HG02642 (cell line): Measurements from ENCODE around the gene MBNL2.

Experiments
- ATAC-seq: cut with Tn5 transposase; IDR thresholded peaks from one replicate; pipeline ENCODE4 v1.9.1; 2021; ENCODE audit warnings: mild to moderate bottlenecking; ENCODE audit not compliant: unreplicated experiment, poor library complexity

The MBNL2 gene

GRCh38 chr13:97364031-97364430 lies 141.9 kb downstream of the MBNL2 start:
- ATAC-seq, result no peak

- ATAC-seq, result no peak
These were observed 142.7 kb downstream of the MBNL2 start for GRCh38 chr13:97364827-97365226.

DNA sequence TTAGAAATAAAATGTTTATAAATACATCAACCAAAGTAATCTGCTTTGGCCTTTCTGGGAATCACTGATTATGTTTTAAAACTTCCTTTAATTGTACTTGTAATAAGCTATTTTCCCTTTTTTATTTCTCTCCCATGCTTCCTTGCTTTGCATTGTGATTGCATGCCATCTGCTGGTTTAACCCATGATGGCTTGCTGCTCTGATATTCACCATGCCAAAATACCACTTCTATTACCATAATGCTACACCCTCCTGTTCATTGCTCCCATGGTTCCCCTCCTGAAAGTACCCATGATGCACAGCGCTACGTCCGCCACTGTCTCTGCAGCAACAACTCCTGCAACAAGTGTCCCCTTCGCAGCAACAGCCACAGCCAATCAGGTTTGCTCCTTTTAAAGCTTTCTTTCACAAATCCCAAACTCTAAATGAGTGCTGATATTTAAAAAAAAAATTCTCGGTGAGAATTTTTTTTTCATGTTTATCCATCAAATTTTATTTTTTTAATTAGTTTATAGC lies 144.1 kb downstream of the MBNL2 start:
- ATAC-seq, result no peak

- peak; percentile 45 for ATAC-seq
These were observed 145.1 kb downstream of the MBNL2 start for GRCh38 chr13:97367016-97367822.

DNA sequence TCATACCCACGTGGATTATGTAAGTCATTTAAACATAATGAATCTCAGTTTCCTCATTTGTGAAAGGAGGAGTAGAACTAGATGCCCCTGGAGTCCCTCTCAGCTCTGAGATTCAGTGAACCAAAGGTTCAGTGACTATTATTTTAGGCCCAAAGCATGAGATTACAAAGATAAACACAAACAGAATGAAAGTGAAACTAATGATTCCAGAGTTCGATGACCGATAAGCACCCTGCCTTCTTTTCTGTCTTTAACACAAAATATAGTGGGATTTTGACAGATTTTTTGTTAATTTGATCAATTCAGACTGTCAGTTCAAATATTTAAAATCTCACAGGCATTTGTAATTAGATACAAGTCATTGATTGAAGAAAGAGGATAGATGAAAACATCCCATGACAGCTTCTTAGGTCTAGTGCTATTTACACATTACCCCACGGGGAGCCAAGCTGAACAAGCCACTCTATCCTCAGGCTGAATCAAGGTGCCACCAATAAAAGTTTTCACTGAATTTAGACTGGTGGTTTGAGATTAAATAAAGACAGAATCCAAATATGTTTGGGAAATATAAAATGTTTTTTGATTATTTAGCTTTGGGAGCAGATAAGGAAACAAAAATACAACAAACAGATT lies 147.2 kb downstream of the MBNL2 start:
- peak; percentile 69 for ATAC-seq

- no peak for ATAC-seq
These were observed 149.5 kb downstream of the MBNL2 start for GRCh38 chr13:97371486-97372109.

DNA sequence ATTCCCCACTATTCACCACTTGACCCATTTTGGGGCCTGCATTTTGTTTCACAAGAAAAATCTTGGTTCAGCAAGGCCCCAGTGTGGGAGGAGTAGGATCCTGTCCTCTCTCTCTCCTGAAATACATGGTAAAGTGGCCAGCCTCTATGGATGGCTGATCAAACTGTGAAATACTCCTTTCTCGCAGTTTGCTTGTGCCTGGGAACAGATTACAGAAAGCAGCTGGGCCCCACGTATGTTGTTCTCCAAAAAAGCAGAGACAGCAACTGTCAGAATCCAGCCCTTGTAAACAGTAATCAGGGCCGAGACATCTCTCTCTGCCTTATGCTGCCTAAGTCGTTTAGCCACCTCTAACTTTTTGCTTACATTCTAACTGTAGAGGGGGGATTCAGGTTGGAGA lies 150.8 kb downstream of the MBNL2 start:
- ATAC-seq, result no peak

GRCh38 chr13:97373787-97374186 lies 151.7 kb downstream of the MBNL2 start:
- ATAC-seq, result no peak

- no peak for ATAC-seq
These were observed 154.8 kb downstream of the MBNL2 start for GRCh38 chr13:97376981-97377380.

GRCh38 chr13:97379386-97379785 lies 157.3 kb downstream of the MBNL2 start:
- ATAC-seq, result no peak

DNA sequence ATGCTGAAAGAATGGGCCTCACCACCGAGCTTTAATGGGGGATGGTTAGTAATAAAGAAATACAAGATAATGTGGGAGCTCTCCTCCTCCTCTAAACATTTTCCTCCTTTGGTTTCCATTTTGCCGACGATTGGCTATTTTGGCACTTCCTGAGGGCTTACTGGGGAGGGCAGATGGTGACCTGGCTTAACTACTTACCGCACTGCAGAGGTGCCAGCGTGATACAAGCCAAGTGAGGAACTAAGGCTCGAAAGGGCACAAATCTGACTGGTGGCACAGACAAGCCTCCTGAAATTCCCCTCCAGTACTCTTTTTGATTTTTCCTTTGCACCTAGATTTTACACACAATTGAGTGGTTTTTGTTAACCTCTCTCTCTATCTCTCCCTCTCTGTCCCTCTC lies 158.6 kb downstream of the MBNL2 start:
- ATAC-seq, result no peak

GRCh38 chr13:97381189-97381588 lies 159.1 kb downstream of the MBNL2 start:
- no peak for ATAC-seq

- no peak for ATAC-seq
These were observed 160.1 kb downstream of the MBNL2 start for GRCh38 chr13:97382276-97382675.

DNA sequence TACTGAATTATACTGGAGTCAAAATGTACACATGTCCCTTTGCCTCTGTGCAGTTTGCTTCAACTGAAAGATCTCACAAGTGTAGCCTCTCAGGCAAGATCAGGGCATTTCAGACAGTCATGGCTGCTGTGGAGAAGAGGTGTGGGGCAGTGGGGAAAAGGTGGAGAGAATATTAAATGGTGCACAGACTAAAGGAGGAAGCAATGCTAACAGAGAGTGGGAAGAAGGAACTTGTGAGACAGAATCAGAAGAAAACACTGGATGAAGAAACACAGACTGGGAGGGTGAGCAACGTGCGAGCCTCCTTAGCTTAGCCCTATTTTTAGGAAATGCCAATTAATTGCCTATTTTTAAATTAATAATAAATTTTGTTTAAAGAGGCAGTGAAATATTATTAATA lies 162.2 kb downstream of the MBNL2 start:
- no peak for ATAC-seq

DNA sequence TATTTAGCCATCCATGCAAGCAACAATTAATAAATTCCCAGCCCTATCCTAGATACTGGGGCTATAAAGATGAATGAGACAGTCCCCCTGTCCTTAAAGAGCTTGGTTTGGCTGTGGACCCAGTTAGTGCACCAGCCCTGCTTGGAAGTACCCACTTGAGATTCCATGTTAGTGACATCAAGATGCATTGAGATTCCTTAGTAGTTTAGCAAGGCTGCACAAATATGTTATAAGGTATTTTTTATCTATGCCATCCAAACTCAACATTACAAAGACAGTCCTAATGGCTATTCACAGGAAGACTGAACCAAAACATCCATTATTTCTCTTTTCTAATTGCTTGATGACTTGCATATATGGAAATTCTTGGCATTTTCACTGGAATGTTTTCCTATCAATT lies 163.0 kb downstream of the MBNL2 start:
- ATAC-seq, result no peak

- ATAC-seq, result no peak
These were observed 163.7 kb downstream of the MBNL2 start for GRCh38 chr13:97385854-97386253.

- no peak for ATAC-seq
These were observed 164.8 kb downstream of the MBNL2 start for GRCh38 chr13:97386801-97387484.

DNA sequence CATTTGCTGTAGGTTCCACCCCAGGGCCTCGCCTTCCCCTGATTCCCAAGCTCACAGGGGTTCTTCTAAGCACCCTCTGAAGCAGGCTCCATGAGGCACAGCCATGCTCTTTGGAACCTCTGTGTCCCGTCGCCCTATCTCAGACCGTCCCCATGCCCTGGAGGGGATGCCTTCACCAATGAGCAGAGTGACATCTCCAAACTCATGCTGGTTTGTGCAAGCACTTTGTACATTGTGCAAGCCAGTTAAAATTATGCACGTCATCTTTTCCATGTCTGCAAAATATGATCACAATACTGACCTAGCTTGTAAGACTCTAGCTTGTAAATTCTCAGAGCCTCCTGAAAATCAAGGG lies 165.3 kb downstream of the MBNL2 start:
- no peak for ATAC-seq

DNA sequence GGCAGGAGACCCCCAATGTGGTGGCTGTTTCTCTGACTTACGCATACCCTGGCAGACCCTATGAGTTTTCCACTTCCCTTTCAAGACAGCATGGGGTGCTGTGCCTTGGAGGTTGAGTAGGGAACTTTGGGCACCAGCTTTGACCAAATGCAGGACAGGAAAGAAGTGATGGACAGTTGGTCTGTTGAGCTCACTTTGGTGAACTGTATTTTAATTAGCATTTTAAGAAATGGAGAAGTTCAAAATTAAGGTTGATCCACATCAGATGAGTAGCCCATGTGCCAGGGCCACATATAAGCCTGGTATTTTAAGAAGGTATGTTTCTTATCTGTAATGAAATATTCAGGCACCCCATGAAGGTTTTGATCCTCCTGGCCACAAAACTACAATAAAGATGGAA lies 165.8 kb downstream of the MBNL2 start:
- no peak for ATAC-seq

DNA sequence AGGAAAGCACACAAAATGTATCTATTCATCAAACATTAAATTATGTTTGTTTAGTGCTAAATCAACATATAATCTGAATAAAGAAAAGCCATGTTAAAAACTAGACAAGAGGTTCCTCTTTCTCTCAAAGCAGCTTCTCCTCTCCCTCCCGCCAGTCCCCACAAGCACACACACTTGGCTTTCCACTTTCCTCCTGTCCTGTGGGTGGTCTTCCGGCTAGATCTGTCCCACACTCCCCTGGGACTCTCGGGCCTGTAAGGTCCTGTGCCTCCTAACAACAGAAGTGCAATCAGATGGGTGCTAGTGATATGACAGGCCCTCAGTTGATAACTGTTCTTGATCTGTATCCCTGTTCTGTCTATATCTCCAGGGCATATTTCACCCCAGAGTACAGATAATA lies 166.2 kb downstream of the MBNL2 start:
- no peak for ATAC-seq
